GM23338 (cell line): ENCODE data around the gene PLD2. TPM values are rescaled to one million over a fixed set of nuclear protein-coding genes. Genes with fewer than 3 reads are reported as not detected.

Experiments
- ATAC-seq: fragments of 200-7000 bp; cut with Tn5 transposase; 3 replicates; pipeline ENCODE4 v1.9.1; 2020
- DNase-seq: peaks from one replicate; pipeline ENCODE4 v3.0.0-alpha.2; 2015; ENCODE audit warnings: low spot score
- H2AFZ ChIP-seq: fragments of 200-600 bp; sonication (generic); 2 replicates; pipeline ENCODE4 v1.8.0; 2016; ENCODE audit warnings: antibody characterized with exemption, mild to moderate bottlenecking, moderate library complexity
- H3F3A ChIP-seq: fragments of 200-600 bp; sonication (generic); replicated peaks from 2 replicates; pipeline ENCODE4 v1.8.0; 2017; ENCODE audit warnings: antibody characterized with exemption, mixed run types, low read depth
- H3K27ac ChIP-seq: fragments of 200-600 bp; sonication (generic); 2 replicates; pipeline ENCODE4 v1.6.1; 2016; ENCODE audit warnings: low read depth
- H3K27me3 ChIP-seq: fragments of 200-600 bp; sonication (generic); 2 replicates; pipeline ENCODE4 v1.8.0; 2016; ENCODE audit warnings: mild to moderate bottlenecking, mixed run types, moderate library complexity; ENCODE audit not compliant: insufficient read depth
- H3K36me3 ChIP-seq: fragments of 200-600 bp; sonication (generic); 2 replicates; pipeline ENCODE4 v1.8.0; 2016; ENCODE audit warnings: mild to moderate bottlenecking; ENCODE audit not compliant: insufficient read depth
- H3K4me1 ChIP-seq: fragments of 200-600 bp; sonication (generic); 2 replicates; pipeline ENCODE4 v1.8.0; 2016; ENCODE audit warnings: mild to moderate bottlenecking, moderate library complexity; ENCODE audit not compliant: insufficient read depth
- H3K4me2 ChIP-seq: fragments of 200-600 bp; sonication (generic); 2 replicates; pipeline ENCODE4 v1.7.1; 2017; ENCODE audit warnings: mixed run types
- H3K4me3 ChIP-seq: fragments of 200-600 bp; sonication (generic); 2 replicates; pipeline ENCODE4 v1.6.1; 2016; ENCODE audit warnings: mixed run types
- H3K79me2 ChIP-seq: fragments of 200-600 bp; sonication (generic); replicated peaks from 2 replicates; pipeline ENCODE4 v1.8.0; 2017; ENCODE audit warnings: mild to moderate bottlenecking; ENCODE audit not compliant: insufficient read depth
- H3K9me2 ChIP-seq: fragments of 200-600 bp; sonication (generic); 2 replicates; pipeline ENCODE4 v1.8.0; 2017; ENCODE audit not compliant: insufficient read depth
- H4K20me1 ChIP-seq: fragments of 200-600 bp; sonication (generic); replicated peaks from 2 replicates; pipeline ENCODE4 v1.8.0; 2017; ENCODE audit warnings: mild to moderate bottlenecking; ENCODE audit not compliant: insufficient read depth
- H3K27ac Mint-ChIP-seq: 2 replicates; pipeline ENCODE4 v1.8.0; 2020; ENCODE audit warnings: inconsistent platforms, mild to moderate bottlenecking, moderate library complexity, mixed read lengths
- H3K27me3 Mint-ChIP-seq: 3 replicates; pipeline ENCODE4 v1.8.0; 2022; ENCODE audit warnings: low read depth, mild to moderate bottlenecking, moderate library complexity, mixed read lengths, inconsistent platforms; ENCODE audit not compliant: insufficient read depth, poor library complexity
- H3K36me3 Mint-ChIP-seq: 3 replicates; pipeline ENCODE4 v1.8.0; 2021; ENCODE audit warnings: low read depth, mild to moderate bottlenecking, inconsistent platforms, moderate library complexity, mixed read lengths
- H3K4me1 Mint-ChIP-seq: 3 replicates; pipeline ENCODE4 v1.8.0; 2020; ENCODE audit warnings: mild to moderate bottlenecking, inconsistent platforms, mixed read lengths
- H3K4me3 Mint-ChIP-seq: 3 replicates; pipeline ENCODE4 v1.8.0; 2021; ENCODE audit warnings: moderate library complexity, mild to moderate bottlenecking, inconsistent platforms, mixed read lengths
- H3K9me3 Mint-ChIP-seq: 3 replicates; pipeline ENCODE4 v1.8.0; 2020; ENCODE audit warnings: moderate library complexity, mild to moderate bottlenecking, inconsistent platforms, mixed read lengths
- EZH2phosphoT487 ChIP-seq: fragments of 200-600 bp; sonication (generic); IDR thresholded peaks from one replicate; pipeline ENCODE4 v1.8.1; 2018; ENCODE audit warnings: antibody characterized with exemption; ENCODE audit not compliant: unreplicated experiment
- JUNB ChIP-seq: IDR thresholded peaks from one replicate; pipeline ENCODE4 v1.6.1; 2016; ENCODE audit warnings: antibody characterized with exemption; ENCODE audit not compliant: unreplicated experiment
- POLR2AphosphoS5 ChIP-seq: IDR thresholded peaks from 2 replicates; pipeline ENCODE4 v1.6.1; 2016; ENCODE audit warnings: antibody characterized with exemption, low read depth
- STAT1 ChIP-seq: IDR thresholded peaks from one replicate; pipeline ENCODE4 v1.6.1; 2016; ENCODE audit warnings: antibody characterized with exemption; ENCODE audit not compliant: unreplicated experiment
- polyA plus RNA-seq: library from polyadenylated mRNA; unstranded; fragments of >200 nt; fragmentation: Nextera tagmentation; extraction: Ambion mirVana; gene quantifications from 2 replicates; pipeline ENCODE4 v1.2.1, GENCODE V29; 2016
- total RNA-seq: library from RNA; depleted of rRNA; stranded (reverse); fragments of >200 nt; shearing (Covaris generic); gene quantifications from 2 replicates; pipeline ENCODE4 v1.2.3, GENCODE V29; 2014
- TF ChIP-seq, protein P1 (sequence below): IDR thresholded peaks from one replicate; pipeline ENCODE4 v1.6.1; 2018; ENCODE audit warnings: antibody characterized with exemption; ENCODE audit not compliant: unreplicated experiment
- TF ChIP-seq, protein P2 (sequence below), 2 experiments: fragments of 200-600 bp in 1 of 2; sonication (generic) in 1 of 2; conservative IDR thresholded peaks; 2 replicates each; pipeline versions ENCODE4 v1.5.1 to v1.6.1; 2016 to 2017; ENCODE audit warnings: antibody characterized with exemption in 2 of 2, low read depth in 2 of 2, mild to moderate bottlenecking in 2 of 2, moderate library complexity in 1 of 2
- TF ChIP-seq, protein P3 (sequence below): IDR thresholded peaks from 2 replicates; pipeline ENCODE4 v1.6.1; 2016; ENCODE audit warnings: antibody characterized with exemption

Gene PLD2
- total and polyA plus RNA-seq, 2 experiments from 2014 or later = 20.2 to 55.9 TPM

DNA sequence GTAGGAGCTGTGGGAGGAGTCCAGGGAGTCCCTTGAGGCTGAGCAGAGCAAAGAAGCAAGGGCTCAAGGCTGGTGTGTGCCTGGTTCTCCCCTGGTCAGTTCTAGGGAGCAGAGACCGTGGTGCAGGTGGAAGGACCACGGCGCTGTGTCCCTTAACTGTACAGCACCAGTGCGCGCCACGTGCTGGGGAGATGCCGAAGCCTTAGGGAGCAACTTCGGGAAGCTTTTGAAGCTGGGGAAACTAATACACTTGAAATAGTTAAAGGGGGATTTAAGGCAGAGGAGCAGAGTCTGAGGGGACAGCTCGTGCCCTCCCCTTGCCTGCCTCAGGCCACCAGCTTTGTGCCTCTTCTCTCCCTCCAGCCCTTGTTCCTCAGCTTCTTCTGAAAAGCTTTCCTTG lies 53.7 kb downstream of the PLD2 start:
- Histone ChIP-seq H3K79me2 (peaks cover 28% of the 10 kb centered on the region), H3F3A (peaks cover 13% of the 10 kb centered on the region; the same call in 1 of the 2 replicates), H3K27me3 (no peaks in the 10 kb centered on the region), H4K20me1 (peaks cover 5% of the 10 kb centered on the region; the same call in 1 of the 2 replicates), H3K9me2 (no peaks in the 10 kb centered on the region), H2AFZ (no peak overlapping the region), H3K27ac (peak overlapping the region; percentile 66; the same call in 1 of the 2 replicates), H3K4me2 (peak overlapping the region; percentile 75), H3K36me3 (no peaks in the 10 kb centered on the region), H3K4me3 (peak overlapping the region; percentile 43), H3K4me1 (peaks cover 43% of the 10 kb centered on the region)
- Mint-ChIP-seq H3K9me3 (no peaks in the 10 kb centered on the region), H3K27me3 (peaks cover 9% of the 10 kb centered on the region), H3K4me3 (peak overlapping the region; percentile 48; the same call in 2 of the 3 replicates), H3K36me3 (peaks cover 9% of the 10 kb centered on the region; the same call in 1 of the 3 replicates), H3K27ac (peak overlapping the region; percentile 52), H3K4me1 (peaks cover 51% of the 10 kb centered on the region)
- ATAC-seq = peak; percentile 20
- no peak for TF ChIP-seq EZH2phosphoT487
- TF ChIP-seq, protein P1, sequence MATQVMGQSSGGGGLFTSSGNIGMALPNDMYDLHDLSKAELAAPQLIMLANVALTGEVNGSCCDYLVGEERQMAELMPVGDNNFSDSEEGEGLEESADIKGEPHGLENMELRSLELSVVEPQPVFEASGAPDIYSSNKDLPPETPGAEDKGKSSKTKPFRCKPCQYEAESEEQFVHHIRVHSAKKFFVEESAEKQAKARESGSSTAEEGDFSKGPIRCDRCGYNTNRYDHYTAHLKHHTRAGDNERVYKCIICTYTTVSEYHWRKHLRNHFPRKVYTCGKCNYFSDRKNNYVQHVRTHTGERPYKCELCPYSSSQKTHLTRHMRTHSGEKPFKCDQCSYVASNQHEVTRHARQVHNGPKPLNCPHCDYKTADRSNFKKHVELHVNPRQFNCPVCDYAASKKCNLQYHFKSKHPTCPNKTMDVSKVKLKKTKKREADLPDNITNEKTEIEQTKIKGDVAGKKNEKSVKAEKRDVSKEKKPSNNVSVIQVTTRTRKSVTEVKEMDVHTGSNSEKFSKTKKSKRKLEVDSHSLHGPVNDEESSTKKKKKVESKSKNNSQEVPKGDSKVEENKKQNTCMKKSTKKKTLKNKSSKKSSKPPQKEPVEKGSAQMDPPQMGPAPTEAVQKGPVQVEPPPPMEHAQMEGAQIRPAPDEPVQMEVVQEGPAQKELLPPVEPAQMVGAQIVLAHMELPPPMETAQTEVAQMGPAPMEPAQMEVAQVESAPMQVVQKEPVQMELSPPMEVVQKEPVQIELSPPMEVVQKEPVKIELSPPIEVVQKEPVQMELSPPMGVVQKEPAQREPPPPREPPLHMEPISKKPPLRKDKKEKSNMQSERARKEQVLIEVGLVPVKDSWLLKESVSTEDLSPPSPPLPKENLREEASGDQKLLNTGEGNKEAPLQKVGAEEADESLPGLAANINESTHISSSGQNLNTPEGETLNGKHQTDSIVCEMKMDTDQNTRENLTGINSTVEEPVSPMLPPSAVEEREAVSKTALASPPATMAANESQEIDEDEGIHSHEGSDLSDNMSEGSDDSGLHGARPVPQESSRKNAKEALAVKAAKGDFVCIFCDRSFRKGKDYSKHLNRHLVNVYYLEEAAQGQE = no peak
- TF ChIP-seq, protein P2, sequence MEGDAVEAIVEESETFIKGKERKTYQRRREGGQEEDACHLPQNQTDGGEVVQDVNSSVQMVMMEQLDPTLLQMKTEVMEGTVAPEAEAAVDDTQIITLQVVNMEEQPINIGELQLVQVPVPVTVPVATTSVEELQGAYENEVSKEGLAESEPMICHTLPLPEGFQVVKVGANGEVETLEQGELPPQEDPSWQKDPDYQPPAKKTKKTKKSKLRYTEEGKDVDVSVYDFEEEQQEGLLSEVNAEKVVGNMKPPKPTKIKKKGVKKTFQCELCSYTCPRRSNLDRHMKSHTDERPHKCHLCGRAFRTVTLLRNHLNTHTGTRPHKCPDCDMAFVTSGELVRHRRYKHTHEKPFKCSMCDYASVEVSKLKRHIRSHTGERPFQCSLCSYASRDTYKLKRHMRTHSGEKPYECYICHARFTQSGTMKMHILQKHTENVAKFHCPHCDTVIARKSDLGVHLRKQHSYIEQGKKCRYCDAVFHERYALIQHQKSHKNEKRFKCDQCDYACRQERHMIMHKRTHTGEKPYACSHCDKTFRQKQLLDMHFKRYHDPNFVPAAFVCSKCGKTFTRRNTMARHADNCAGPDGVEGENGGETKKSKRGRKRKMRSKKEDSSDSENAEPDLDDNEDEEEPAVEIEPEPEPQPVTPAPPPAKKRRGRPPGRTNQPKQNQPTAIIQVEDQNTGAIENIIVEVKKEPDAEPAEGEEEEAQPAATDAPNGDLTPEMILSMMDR (conservative IDR thresholded peaks at IDR 0.05; ENCODE audit: low read depth in 2 of 2) = no peak
- no peak for TF ChIP-seq JUNB
- no peak for TF ChIP-seq STAT1
- TF ChIP-seq POLR2AphosphoS5 = no peak
- DNase-seq = no peak

DNA sequence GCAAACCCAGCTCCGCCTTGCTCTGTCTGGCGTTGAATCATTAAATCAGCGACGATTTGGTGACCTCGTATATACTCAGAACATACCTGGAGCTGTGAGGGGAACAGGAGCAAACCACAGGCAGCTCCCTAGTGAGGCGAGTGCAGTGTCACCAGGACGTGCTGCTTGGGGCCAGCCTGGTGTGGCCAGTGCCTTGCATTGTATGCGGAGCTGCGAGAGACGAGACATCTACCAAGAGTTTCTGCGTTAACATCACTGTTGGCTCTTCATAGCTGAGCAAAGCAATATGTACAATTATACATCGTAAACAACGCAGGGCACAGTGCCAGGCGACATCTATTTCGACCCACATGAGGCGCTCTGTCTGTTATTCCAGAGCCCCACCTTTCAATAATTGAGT lies 54.1 kb downstream of the PLD2 start:
- no peak overlapping the region for H3K27ac ChIP-seq
- peaks cover 9% of the 10 kb centered on the region; the same call in 1 of the 3 replicates for H3K36me3 Mint-ChIP-seq
- H4K20me1 ChIP-seq = peaks cover 5% of the 10 kb centered on the region; the same call in 1 of the 2 replicates
- H3K27me3 Mint-ChIP-seq = peaks cover 9% of the 10 kb centered on the region
- no peaks in the 10 kb centered on the region for H3K27me3 ChIP-seq
- H3K27ac Mint-ChIP-seq = no peak overlapping the region
- H3K9me3 Mint-ChIP-seq = no peaks in the 10 kb centered on the region
- TF ChIP-seq JUNB (no peak), EZH2phosphoT487 (no peak), STAT1 (no peak)
- TF ChIP-seq, protein P3, sequence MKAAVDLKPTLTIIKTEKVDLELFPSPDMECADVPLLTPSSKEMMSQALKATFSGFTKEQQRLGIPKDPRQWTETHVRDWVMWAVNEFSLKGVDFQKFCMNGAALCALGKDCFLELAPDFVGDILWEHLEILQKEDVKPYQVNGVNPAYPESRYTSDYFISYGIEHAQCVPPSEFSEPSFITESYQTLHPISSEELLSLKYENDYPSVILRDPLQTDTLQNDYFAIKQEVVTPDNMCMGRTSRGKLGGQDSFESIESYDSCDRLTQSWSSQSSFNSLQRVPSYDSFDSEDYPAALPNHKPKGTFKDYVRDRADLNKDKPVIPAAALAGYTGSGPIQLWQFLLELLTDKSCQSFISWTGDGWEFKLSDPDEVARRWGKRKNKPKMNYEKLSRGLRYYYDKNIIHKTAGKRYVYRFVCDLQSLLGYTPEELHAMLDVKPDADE = no peak
- no peaks in the 10 kb centered on the region for H3K36me3 ChIP-seq
- H3K79me2 ChIP-seq = peaks cover 28% of the 10 kb centered on the region
- no peak overlapping the region for H3K4me3 Mint-ChIP-seq
- ATAC-seq (no peak), DNase-seq (no peak)
- H3K4me1 Mint-ChIP-seq = peaks cover 50% of the 10 kb centered on the region
- H3K4me2 ChIP-seq = 0 out of 2 replicates have a peak overlapping the region, but pooled peaks have one; percentile 75
- H2AFZ ChIP-seq = no peak overlapping the region
- H3K4me1 ChIP-seq = peaks cover 43% of the 10 kb centered on the region
- H3F3A ChIP-seq = peaks cover 13% of the 10 kb centered on the region; the same call in 1 of the 2 replicates
- H3K9me2 ChIP-seq = no peaks in the 10 kb centered on the region
- H3K4me3 ChIP-seq = no peak overlapping the region
